HL-60 (cell line): ENCODE results near the gene PRSS8.

Source experiments
- POLR2AphosphoS5 ChIP-seq: IDR thresholded peaks from 2 replicates; pipeline ENCODE4 v1.6.1; 2012; ENCODE audit warnings: low read depth
- SPI1 ChIP-seq: IDR thresholded peaks from 2 replicates; pipeline ENCODE4 v1.6.1; 2012; ENCODE audit warnings: low read depth, mild to moderate bottlenecking, borderline replicate concordance
- TF ChIP-seq, protein P1 (sequence below): IDR thresholded peaks from one replicate; pipeline ENCODE4 v1.5.1; 2011; ENCODE audit warnings: low read length, control low read depth, inconsistent platforms; ENCODE audit not compliant: insufficient read depth
- TF ChIP-seq, protein P2 (sequence below): IDR thresholded peaks from 2 replicates; pipeline ENCODE4 v1.6.1; 2012; ENCODE audit warnings: low read depth; ENCODE audit not compliant: insufficient replicate concordance

DNA sequence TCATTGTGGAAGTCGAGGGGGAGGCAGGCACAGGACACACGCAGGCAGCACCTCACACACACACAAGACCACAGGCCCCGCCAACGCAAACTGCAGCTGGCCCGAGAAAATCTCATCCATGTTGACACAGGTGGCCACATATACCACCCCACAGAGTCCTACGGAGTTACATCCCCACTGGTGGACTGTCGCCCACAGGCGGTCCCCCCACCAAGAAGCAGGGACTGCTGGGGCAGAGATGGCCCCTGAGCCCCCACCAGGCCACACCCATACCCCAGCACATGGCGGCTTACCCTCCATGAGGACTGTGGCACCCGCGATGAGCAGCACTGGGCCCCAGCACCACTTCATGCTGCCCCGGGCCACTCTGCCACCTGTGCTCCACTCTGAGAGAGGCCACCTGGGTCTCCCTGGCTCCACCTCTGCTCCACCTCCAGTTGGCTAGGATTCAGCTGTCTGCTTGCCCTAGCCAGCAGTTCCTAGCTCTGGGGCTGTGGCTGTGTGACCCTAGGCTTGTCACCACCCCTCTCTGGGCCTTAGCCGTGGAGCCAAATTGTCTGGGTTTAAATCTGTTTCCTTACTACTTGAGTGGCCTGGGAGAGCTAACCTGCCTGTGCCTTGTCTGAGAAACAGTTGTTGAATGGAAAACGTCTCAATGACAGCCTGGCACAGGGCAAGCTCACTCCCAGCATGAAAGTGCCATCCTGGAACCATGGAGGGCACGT is 46.9 kb downstream of the PRSS8 start, which contains the start of gene PRSS53:
- TF ChIP-seq SPI1 (no peak), POLR2AphosphoS5 (no peak)
- TF ChIP-seq, protein P1, sequence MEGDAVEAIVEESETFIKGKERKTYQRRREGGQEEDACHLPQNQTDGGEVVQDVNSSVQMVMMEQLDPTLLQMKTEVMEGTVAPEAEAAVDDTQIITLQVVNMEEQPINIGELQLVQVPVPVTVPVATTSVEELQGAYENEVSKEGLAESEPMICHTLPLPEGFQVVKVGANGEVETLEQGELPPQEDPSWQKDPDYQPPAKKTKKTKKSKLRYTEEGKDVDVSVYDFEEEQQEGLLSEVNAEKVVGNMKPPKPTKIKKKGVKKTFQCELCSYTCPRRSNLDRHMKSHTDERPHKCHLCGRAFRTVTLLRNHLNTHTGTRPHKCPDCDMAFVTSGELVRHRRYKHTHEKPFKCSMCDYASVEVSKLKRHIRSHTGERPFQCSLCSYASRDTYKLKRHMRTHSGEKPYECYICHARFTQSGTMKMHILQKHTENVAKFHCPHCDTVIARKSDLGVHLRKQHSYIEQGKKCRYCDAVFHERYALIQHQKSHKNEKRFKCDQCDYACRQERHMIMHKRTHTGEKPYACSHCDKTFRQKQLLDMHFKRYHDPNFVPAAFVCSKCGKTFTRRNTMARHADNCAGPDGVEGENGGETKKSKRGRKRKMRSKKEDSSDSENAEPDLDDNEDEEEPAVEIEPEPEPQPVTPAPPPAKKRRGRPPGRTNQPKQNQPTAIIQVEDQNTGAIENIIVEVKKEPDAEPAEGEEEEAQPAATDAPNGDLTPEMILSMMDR = no peak
- TF ChIP-seq, protein P2, sequence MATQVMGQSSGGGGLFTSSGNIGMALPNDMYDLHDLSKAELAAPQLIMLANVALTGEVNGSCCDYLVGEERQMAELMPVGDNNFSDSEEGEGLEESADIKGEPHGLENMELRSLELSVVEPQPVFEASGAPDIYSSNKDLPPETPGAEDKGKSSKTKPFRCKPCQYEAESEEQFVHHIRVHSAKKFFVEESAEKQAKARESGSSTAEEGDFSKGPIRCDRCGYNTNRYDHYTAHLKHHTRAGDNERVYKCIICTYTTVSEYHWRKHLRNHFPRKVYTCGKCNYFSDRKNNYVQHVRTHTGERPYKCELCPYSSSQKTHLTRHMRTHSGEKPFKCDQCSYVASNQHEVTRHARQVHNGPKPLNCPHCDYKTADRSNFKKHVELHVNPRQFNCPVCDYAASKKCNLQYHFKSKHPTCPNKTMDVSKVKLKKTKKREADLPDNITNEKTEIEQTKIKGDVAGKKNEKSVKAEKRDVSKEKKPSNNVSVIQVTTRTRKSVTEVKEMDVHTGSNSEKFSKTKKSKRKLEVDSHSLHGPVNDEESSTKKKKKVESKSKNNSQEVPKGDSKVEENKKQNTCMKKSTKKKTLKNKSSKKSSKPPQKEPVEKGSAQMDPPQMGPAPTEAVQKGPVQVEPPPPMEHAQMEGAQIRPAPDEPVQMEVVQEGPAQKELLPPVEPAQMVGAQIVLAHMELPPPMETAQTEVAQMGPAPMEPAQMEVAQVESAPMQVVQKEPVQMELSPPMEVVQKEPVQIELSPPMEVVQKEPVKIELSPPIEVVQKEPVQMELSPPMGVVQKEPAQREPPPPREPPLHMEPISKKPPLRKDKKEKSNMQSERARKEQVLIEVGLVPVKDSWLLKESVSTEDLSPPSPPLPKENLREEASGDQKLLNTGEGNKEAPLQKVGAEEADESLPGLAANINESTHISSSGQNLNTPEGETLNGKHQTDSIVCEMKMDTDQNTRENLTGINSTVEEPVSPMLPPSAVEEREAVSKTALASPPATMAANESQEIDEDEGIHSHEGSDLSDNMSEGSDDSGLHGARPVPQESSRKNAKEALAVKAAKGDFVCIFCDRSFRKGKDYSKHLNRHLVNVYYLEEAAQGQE = no peak
